PC-3 (cell line): ENCODE results near the gene GRB7.

Experiments used
- EZH2phosphoT487 ChIP-seq: fragments of 300-600 bp; sonication (generic); IDR thresholded peaks from 2 replicates; pipeline ENCODE4 v1.6.1; 2018; ENCODE audit warnings: mild to moderate bottlenecking, antibody characterized with exemption, low read length, borderline replicate concordance
- TF ChIP-seq, protein P1 (sequence below): fragments of 300-600 bp; sonication (generic); conservative IDR thresholded peaks from 2 replicates; pipeline ENCODE4 v1.5.1; 2017; ENCODE audit warnings: antibody characterized with exemption, low read depth, mild to moderate bottlenecking, low read length

DNA sequence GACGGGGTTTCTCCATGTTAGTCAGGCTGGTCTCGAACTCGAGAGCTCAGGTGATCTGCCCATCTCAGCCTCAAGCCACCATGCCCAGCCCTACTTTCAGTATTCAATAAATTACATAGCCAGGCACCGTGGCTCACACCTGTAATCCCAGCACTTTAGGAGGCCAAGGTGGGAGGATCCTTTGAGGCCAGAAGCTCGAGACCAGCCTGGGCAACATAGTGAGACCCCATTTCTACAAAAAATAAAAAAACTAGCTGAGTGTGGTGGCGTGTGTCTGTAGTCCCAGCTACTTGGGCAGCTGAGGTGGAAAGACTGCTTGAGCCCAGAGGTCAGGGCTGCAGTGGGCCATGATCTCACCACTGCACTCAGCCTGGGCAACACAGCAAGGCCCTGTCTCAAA lies 15.6 kb upstream of the GRB7 start:
- TF ChIP-seq, protein P1, sequence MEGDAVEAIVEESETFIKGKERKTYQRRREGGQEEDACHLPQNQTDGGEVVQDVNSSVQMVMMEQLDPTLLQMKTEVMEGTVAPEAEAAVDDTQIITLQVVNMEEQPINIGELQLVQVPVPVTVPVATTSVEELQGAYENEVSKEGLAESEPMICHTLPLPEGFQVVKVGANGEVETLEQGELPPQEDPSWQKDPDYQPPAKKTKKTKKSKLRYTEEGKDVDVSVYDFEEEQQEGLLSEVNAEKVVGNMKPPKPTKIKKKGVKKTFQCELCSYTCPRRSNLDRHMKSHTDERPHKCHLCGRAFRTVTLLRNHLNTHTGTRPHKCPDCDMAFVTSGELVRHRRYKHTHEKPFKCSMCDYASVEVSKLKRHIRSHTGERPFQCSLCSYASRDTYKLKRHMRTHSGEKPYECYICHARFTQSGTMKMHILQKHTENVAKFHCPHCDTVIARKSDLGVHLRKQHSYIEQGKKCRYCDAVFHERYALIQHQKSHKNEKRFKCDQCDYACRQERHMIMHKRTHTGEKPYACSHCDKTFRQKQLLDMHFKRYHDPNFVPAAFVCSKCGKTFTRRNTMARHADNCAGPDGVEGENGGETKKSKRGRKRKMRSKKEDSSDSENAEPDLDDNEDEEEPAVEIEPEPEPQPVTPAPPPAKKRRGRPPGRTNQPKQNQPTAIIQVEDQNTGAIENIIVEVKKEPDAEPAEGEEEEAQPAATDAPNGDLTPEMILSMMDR: no peak
- no peak for TF ChIP-seq EZH2phosphoT487
